Stimulated activated naive B cell treated with anti-CD40 and anti-IgM and Interleukin-4, amounts not matched to agents 10 μg/mL and 1 μg/mL and 100 μg/mL, for 72 hours (primary cell): ENCODE results near the gene BLTP3A.
"Not testable (repeated sequence)": the region's sequence is repeated elsewhere in the genome, so short reads cannot be mapped to it uniquely, and the experiment has no call there.

Experiments
- ATAC-seq, 2 donors: fragments of 150-1000 bp; cut with Tn5 transposase; replicated peaks; 2 replicates each; pipeline ENCODE4 v1.10.0; 2021; ENCODE audit warnings: moderate library complexity in 1 of 2
- DNase-seq: peaks from one replicate; pipeline ENCODE4 v3.0.0; 2021
- H3K27ac Mint-ChIP-seq: one replicate; pipeline ENCODE4 v1.8.0; 2022; ENCODE audit warnings: mild to moderate bottlenecking, mixed read lengths
- H3K27me3 Mint-ChIP-seq, 2 donors: one replicate each; pipeline ENCODE4 v1.8.0; 2022; ENCODE audit warnings: mixed read lengths in 2 of 2
- H3K36me3 Mint-ChIP-seq, 2 donors: one replicate each; pipeline ENCODE4 v1.8.0; 2022; ENCODE audit warnings: mixed read lengths in 2 of 2, mild to moderate bottlenecking in 1 of 2
- H3K4me1 Mint-ChIP-seq, 2 donors: one replicate each; pipeline ENCODE4 v1.8.0; 2022; ENCODE audit warnings: mixed read lengths in 2 of 2, mild to moderate bottlenecking in 1 of 2
- H3K4me3 Mint-ChIP-seq, 2 donors: one replicate each; pipeline ENCODE4 v1.8.0; 2022; ENCODE audit warnings: mild to moderate bottlenecking in 2 of 2, mixed read lengths in 2 of 2, moderate library complexity in 1 of 2
- H3K9me3 Mint-ChIP-seq, 2 donors: one replicate each; pipeline ENCODE4 v1.8.0; 2022; ENCODE audit warnings: mixed read lengths in 2 of 2, mild to moderate bottlenecking in 1 of 2

BLTP3A gene

DNA sequence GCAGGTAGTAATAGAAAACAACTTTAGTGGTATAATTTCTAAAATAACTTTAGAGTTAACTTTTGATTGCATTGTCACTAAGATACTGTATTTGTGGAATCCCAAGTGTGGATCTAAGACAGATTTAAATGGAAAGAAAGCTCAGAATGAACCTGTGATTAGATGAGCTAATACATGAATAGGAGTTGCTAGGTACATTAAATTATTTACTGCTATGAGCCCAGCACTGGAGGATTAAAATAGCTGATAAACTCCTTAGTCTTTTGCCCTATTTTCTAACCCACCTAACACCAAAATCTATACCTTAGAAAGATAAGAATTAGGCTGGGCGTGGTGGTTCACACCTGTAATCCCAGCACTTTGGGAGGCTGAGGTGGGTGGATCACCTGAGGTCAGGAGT, 23.7 kb upstream of the BLTP3A start:
- H3K9me3 Mint-ChIP-seq, result no peaks in the 10 kb centered on the region
- H3K27ac Mint-ChIP-seq, result no peak overlapping the region
- H3K36me3 Mint-ChIP-seq, result peaks cover 19 to 43% of the 10 kb centered on the region in 2 donors
- no peaks in the 10 kb centered on the region for H3K27me3 Mint-ChIP-seq
- DNase-seq (no peak), ATAC-seq (no peak)
- H3K4me3 Mint-ChIP-seq, result no peak overlapping the region
- peaks cover 0 to 2% of the 10 kb centered on the region in 2 donors for H3K4me1 Mint-ChIP-seq

DNA sequence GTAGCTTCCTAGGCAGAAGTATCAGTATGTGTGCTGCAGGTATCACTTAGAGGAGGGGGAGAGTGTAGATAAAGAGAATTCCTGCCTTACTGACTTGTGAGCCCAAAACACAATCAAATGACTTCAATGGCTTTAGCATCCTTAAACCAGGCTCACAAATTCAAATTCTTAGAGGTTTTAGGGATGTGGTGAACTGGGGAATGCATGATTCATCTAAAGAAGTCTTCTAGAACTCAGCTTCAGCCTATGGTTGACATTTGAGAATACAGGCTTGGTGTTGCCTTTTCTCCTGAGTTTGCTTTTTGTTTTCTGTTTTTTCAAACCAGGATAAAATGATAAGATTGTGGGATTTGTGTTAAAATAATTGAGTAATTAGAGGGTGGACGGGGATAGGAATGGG, 20.2 kb upstream of the BLTP3A start:
- no peak overlapping the region for H3K27ac Mint-ChIP-seq

DNA sequence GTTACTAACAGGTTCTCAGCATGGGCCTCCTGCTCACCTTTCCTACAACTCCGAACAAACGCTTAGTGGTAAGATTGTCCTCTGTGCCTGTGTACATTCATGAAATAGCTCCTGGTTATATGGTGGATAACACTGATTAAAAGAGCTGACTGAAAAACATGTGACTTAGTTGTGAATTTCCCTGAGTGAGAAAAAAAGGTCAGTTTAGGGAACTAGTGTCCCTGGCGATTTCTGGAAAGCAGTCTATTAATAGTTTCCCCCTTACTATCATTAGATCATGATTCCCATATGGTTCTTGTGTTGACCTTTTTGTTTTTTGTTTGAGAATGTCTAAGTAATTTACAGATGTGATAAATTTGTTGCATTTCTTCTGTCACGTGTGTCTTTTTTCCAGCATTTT, 18.9 kb upstream of the BLTP3A start:
- Mint-ChIP-seq H3K9me3 (no peaks in the 10 kb centered on the region), H3K4me3 (no peak overlapping the region), H3K4me1 (peaks cover 0 to 6% of the 10 kb centered on the region in 2 donors), H3K27me3 (no peaks in the 10 kb centered on the region), H3K27ac (peak overlapping the region; percentile 28), H3K36me3 (peaks cover 25 to 67% of the 10 kb centered on the region in 2 donors)
- ATAC-seq, result no peak
- DNase-seq, result no peak

More for the DNA sequence above, 20.2 kb upstream of the BLTP3A start:
- Mint-ChIP-seq H3K4me3 (no peak overlapping the region), H3K4me1 (peaks cover 0 to 6% of the 10 kb centered on the region in 2 donors), H3K36me3 (peaks cover 23 to 62% of the 10 kb centered on the region in 2 donors), H3K9me3 (no peaks in the 10 kb centered on the region), H3K27me3 (no peaks in the 10 kb centered on the region)
- DNase-seq (no peak), ATAC-seq (no peak)

DNA sequence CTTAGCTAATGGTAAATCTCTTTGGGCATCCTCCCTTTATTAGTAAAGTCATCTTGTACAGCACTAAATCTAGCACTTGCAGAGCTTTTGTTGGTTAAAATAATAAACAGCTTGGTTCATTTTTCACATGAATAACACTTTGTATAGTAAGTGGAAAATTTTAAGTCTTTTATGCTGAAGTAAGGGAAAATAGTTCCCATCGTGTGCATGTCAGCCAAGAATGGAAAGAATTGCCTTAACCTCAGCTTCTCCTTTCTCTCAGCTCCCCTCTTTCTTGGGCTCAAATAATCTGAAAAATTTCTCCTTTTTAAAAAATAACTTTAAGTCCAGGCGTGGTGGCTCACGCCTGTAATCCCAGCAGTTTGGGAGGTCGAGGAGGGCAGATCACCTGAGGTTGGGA, 18.0 kb upstream of the BLTP3A start:
- Mint-ChIP-seq H3K27me3 (no peaks in the 10 kb centered on the region), H3K4me3 (no peak overlapping the region), H3K36me3 (peaks cover 25 to 66% of the 10 kb centered on the region in 2 donors), H3K9me3 (no peaks in the 10 kb centered on the region), H3K4me1 (peaks cover 0 to 6% of the 10 kb centered on the region in 2 donors), H3K27ac (no peak overlapping the region)
- ATAC-seq (no peak), DNase-seq (no peak)

DNA sequence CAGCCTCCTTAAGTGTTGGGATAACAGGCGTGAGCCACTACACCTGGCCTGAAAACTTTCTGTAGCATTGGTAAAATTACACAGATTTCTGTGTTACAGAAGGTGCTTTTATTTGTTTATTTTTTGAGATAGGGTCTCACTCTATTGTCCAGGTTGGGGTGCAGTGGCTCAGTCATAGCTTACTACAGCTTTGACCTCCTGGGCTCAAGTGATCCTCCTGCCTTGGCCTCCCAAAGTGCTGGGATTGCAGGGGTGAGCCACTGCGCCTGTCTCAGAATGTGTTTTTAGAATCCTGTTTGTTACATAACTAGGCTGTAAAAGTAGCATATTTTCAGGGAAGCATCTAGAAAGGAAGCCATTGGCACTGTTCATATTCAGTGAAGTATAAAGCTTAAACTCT, 16.9 kb upstream of the BLTP3A start:
- Mint-ChIP-seq H3K9me3 (no peaks in the 10 kb centered on the region), H3K4me1 (peaks cover 0 to 6% of the 10 kb centered on the region in 2 donors), H3K4me3 (no peak overlapping the region), H3K27ac (no peak overlapping the region), H3K36me3 (peaks cover 25 to 62% of the 10 kb centered on the region in 2 donors), H3K27me3 (no peaks in the 10 kb centered on the region)
- no peak for ATAC-seq
- DNase-seq, result no peak

DNA sequence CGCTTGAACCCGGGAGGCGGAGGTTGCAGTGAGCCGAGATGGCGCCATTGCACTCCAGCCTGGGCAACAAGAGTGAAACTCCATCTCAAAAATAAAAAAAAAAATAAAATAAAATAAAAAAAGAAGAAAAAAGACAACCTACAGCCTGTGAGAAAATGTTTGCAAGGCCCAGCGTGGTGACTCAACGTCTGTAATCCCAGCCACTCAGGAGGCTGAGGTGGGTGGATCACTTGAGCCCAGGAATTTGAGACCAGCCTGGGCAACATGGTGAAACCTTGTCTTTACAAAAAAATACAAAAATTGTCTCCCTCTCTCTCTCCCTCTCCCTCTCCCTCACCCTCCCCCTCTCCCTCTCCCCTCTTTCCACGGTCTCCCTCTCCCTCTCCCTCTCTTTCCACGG, 6.5 kb upstream of the BLTP3A start:
- DNase-seq, ATAC-seq, H3K27ac Mint-ChIP-seq, H3K27me3 Mint-ChIP-seq, H3K36me3 Mint-ChIP-seq, H3K4me3 Mint-ChIP-seq, H3K9me3 Mint-ChIP-seq, H3K4me1 Mint-ChIP-seq: not testable (repeated sequence)

DNA sequence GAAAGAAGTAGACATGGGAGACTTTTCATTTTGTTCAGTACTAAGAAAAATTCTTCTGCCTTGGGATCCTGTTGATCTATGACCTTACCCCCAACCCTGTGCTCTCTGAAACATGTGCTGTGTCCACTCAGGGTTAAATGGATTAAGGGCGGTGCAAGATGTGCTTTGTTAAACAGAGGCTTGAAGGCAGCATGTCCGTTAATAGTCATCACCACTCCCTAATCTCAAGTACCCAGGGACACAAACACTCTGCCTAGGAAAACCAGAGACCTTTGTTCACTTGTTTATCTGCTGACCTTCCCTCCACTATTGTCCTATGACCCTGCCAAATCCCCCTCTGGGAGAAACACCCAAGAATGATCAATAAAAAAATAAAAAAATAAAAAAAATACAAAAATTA, 4.7 kb upstream of the BLTP3A start:
- DNase-seq, H3K27me3 Mint-ChIP-seq, H3K4me3 Mint-ChIP-seq, H3K36me3 Mint-ChIP-seq, H3K4me1 Mint-ChIP-seq, ATAC-seq, H3K9me3 Mint-ChIP-seq, H3K27ac Mint-ChIP-seq: not testable (repeated sequence)

DNA sequence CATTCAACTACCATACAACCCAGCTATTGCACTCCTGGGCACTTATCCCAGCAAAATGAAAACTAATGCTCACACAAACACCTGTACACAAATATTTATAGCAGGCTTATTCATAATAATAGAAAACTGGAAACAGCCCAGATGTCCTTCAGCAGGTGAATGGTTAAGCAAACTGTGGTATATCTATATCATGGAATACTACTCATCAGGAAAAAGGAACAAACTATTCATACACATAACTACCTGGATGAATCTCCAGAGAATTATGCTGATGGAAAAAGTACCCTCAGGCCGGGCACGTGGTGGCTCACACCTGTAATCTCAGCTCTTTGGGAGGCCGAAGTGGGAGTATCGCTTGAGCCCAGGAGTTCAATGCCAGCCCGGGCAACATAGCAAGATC, 3.8 kb upstream of the BLTP3A start:
- Mint-ChIP-seq H3K4me1 (peaks cover 11 to 14% of the 10 kb centered on the region in 2 donors), H3K27me3 (no peaks in the 10 kb centered on the region), H3K4me3 (no peak overlapping the region), H3K36me3 (peaks cover 0 to 6% of the 10 kb centered on the region in 2 donors), H3K9me3 (no peaks in the 10 kb centered on the region), H3K27ac (no peak overlapping the region)
- ATAC-seq (no peak), DNase-seq (no peak)

DNA sequence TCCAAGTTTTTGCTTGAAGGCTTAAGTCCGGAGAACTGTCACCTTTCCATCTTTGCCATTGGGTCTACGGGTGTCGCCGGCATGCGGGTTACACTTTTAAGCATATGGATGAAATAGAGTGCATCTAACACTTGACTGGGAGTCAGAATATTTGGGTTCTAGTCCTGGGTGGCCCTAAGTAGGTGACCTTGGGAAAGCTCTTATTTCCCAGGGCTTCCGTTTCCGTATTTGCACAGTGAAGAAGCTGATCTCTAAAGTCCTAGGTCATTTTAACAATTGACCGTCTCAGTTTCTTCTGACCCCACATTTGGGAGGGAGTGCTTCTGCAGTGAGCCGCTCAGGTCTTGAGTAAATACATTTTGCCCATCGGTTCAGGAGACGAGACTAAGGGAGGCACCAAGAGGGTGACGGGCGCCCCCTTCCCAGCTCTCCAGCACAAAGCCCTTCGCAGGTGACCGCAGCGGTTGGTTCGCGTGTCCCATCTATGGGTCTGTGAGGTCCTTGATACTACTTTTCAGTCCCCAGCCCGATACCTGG, 651 bp upstream of the BLTP3A start:
- Mint-ChIP-seq H3K4me1 (peaks cover 16 to 29% of the 10 kb centered on the region in 2 donors), H3K36me3 (peaks cover 3 to 9% of the 10 kb centered on the region in 2 donors), H3K4me3 (peak overlapping the region; percentile 90 to 98), H3K27me3 (no peaks in the 10 kb centered on the region), H3K9me3 (no peaks in the 10 kb centered on the region), H3K27ac (peak overlapping the region; percentile 96)
- DNase-seq (no peak), ATAC-seq (peak; percentile 31 to 38)

DNA sequence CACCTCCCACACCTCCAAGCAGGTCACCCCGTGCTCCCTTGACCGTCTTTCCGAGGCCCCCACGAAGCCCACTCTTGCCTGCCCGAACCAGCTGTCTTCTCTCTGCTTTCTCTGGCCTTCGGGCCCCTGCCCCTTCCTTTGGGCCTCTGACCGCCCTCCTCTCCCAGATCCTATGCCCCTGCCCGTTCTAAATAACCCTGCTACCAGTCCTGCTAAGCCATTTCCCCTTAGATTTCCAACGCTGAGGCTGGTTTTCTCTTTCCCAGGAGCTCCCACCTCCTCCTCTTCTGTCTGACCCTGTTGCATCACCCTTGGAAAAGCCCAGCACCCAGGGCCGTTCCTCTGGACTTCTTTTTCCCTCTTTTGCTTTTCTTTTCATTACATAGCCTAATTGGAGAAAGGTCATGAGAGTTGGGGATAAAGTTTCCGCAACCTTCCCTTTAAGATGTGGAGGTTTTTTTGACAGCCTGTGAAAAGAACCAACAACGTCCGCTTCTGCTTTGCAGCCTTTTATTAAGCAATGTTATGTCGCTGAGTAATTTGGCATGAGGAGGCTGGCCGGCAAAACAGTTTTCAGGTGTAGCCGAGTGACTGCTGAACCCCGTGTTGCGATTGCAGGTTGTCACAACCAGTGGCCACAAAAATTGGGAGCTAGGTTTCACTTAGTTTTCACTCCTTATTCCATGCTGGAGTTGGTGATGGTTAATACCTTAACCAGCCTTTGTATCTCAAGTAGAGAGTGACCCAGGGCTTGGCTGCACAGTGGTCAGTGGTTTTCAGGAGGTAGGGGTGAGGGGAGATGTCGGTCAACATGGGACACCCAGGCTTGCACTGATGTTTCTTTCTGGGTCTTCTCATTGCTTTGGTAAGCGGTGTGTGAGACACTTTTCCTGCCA, 970 bp downstream of the BLTP3A start:
- peak overlapping the region; percentile 90 to 98 for H3K4me3 Mint-ChIP-seq
- H3K27ac Mint-ChIP-seq, result peak overlapping the region; percentile 96
- H3K4me1 Mint-ChIP-seq, result peaks cover 16 to 29% of the 10 kb centered on the region in 2 donors
- peaks cover 3 to 9% of the 10 kb centered on the region in 2 donors for H3K36me3 Mint-ChIP-seq
- peak; percentile 24 for DNase-seq
- no peaks in the 10 kb centered on the region for H3K9me3 Mint-ChIP-seq
- no peaks in the 10 kb centered on the region for H3K27me3 Mint-ChIP-seq
- peak; percentile 20 to 44 for ATAC-seq

DNA sequence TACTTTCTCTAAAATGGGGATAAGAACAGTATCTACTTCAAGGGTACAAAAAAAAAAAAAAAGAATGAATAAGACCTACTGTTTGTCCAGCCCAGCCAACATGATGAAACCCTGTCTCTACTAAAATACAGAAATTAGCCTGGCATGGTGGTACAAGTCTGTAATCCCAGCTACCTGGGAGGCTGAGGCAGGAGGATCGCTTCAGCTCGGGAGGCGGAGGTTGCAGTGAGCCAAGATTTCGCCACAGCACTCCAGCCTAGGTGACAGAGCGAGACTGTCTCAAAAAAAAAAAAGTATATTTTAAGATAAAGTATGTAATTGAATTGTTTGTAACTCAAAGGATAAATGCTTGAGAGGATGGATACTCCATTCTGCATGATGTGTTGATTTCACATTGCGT, 2.0 kb downstream of the BLTP3A start:
- no peak overlapping the region for H3K27ac Mint-ChIP-seq

DNA sequence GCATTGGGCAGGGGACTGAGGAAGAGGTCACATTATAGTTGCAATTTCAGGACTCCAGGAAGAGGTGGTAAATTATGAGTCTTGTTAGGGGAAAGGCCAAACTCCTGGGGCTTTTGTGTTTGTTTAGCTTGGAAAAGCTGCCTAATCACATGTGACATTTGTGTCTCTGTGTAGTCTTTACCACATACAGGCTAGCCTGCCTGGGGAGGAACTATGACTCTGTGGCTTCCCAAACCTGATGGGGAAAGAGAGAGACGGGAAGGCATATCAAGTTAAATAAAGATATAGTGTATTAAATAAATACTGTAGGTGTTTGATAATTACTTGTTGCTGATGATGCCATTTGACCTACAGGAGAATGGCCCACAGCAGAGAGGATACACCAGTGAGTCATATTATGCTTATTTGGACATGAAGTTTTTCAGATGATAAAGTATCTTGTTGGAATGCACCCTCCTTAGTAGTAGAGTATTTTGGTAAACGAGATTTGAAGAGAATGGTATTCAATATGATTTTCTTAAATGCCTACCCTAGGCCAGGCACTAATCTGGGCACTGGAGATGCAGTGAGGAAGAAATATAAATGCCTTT, 4.0 kb downstream of the BLTP3A start:
- Mint-ChIP-seq H3K27me3 (no peaks in the 10 kb centered on the region), H3K4me3 (no peak overlapping the region), H3K9me3 (no peaks in the 10 kb centered on the region), H3K36me3 (peaks cover 3 to 12% of the 10 kb centered on the region in 2 donors), H3K4me1 (peaks cover 17 to 30% of the 10 kb centered on the region in 2 donors), H3K27ac (no peak overlapping the region)
- DNase-seq (no peak), ATAC-seq (no peak)

More for the DNA sequence above, 2.0 kb downstream of the BLTP3A start:
- peaks cover 3 to 9% of the 10 kb centered on the region in 2 donors for H3K36me3 Mint-ChIP-seq
- no peaks in the 10 kb centered on the region for H3K27me3 Mint-ChIP-seq
- peaks cover 16 to 29% of the 10 kb centered on the region in 2 donors for H3K4me1 Mint-ChIP-seq
- H3K4me3 Mint-ChIP-seq, result peak overlapping the region in 1 of 2 donors; percentile 8
- ATAC-seq (no peak), DNase-seq (no peak)
- H3K9me3 Mint-ChIP-seq, result no peaks in the 10 kb centered on the region

DNA sequence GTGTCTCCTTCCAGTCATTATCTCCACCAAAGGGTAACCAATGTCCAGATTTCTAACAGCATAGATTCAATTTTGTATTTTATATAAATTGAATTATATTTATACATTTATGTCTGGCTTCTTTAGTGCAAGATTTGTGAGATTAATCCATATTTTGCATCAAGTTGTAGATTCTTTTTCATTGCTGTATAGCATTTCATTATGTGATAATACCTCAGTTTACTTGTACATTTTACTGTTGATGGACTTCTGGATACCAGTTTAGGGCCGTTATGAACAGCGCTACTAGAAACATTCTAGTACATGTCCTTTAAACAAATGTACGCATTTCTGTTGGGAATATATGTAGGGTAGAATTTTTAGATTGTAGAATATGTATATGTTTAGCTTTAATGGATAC, 6.2 kb downstream of the BLTP3A start:
- no peaks in the 10 kb centered on the region for H3K9me3 Mint-ChIP-seq
- peaks cover 3 to 7% of the 10 kb centered on the region in 2 donors for H3K36me3 Mint-ChIP-seq
- no peak for ATAC-seq
- no peak overlapping the region for H3K27ac Mint-ChIP-seq
- no peaks in the 10 kb centered on the region for H3K27me3 Mint-ChIP-seq
- DNase-seq, result no peak
- H3K4me3 Mint-ChIP-seq, result no peak overlapping the region
- H3K4me1 Mint-ChIP-seq, result peaks cover 8 to 25% of the 10 kb centered on the region in 2 donors

DNA sequence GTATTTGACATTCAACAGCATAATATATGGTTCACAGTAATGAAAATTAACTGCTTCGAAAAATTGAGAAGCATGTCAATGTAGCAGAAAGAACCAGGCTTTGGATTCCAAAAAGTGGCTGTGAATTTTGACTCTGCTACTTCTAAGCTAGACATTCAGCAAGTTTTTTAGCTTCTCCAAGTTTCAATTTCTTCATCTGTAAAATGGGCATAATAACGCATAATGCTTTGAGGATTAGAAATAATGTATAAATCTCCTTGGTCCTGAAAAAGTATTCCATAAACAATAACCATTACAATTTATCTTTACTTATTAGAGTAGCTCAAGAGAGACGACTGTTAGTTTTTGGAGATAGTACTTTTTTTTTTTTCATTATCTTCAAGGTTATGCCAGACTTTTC, 7.7 kb downstream of the BLTP3A start:
- DNase-seq (no peak), ATAC-seq (no peak)
- Mint-ChIP-seq H3K4me1 (peaks cover 9 to 23% of the 10 kb centered on the region in 2 donors), H3K27me3 (no peaks in the 10 kb centered on the region), H3K9me3 (no peaks in the 10 kb centered on the region), H3K4me3 (no peak overlapping the region), H3K36me3 (peaks cover 3 to 7% of the 10 kb centered on the region in 2 donors), H3K27ac (no peak overlapping the region)
